ENCODE data around the gene BTG4. TPM values are rescaled to one million over a fixed set of nuclear protein-coding genes. Genes with fewer than 3 reads are reported as not detected.

The BTG4 gene
- total RNA-seq, 4 donors from 2014 or later, result not detected

DNA sequence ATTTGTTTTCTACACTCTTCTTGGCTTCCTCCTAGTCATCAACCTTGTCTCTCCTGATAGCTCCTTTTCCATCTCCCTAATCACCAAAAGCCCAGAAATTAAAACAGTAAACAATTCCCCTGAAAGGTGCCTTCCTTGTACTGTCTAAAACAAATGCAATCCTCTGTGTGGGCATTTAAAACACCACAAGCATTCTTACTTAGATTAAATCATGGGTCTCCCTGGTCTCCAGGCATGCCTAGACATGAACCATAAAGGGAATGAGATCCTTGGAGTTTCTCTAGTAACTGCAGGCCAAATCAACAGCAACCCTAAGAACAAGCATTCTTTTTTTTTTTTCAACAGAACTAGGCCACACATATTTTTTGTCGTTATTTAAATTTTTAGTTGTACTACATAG is 1.9 kb downstream of the BTG4 start:
- peaks cover 0 to 24% (median 0%) of the 10 kb centered on the region in 4 donors for H3K4me1 ChIP-seq
- DNase-seq (ENCODE audit: low spot score in 2 of 2), result no peak
- no peak overlapping the region for H3K4me3 ChIP-seq
- no peaks in the 10 kb centered on the region for H3K9me3 ChIP-seq
- peaks cover 3 to 44% of the 10 kb centered on the region in 2 donors for H3K27me3 ChIP-seq
- H3K36me3 ChIP-seq, result no peaks in the 10 kb centered on the region
- H3K27ac ChIP-seq, result no peak overlapping the region
- TF ChIP-seq EP300 (IDR thresholded peaks at IDR 0.05) (no peak), POLR2A (IDR thresholded peaks at IDR 0.05) (no peak), CTCF (IDR thresholded peaks at IDR 0.05) (no peak)
- 93 to 94% methylated on average over 1 of the region's 1 CpG for WGBS, 2 donors

DNA sequence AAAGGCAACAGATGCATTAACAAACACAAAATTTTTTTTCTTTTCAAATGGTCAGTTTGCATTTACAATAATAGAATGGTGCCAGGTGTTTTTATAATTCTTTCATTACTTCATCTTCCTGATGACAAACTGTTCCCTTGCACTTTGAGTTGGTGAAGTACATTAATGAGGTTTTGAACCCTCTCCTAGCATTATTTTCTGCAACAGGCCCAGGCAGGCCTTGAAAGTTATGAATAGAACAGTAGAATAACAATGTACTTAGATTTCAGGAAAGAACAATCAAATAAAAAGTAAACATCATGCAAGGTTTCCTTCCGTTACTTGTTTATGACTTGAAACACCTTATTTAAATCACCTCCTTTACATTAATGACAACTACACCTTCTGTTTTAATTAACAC is 9.6 kb downstream of the BTG4 start:
- Histone ChIP-seq H3K4me3 (no peak overlapping the region), H3K36me3 (no peaks in the 10 kb centered on the region), H3K27me3 (no peaks in the 10 kb centered on the region), H3K4me1 (no peaks in the 10 kb centered on the region), H3K9me3 (no peaks in the 10 kb centered on the region), H3K27ac (no peak overlapping the region)
- no peak for DNase-seq (ENCODE audit: low spot score in 2 of 2)
- WGBS, 2 donors, result 93% methylated on average over 1 of the region's 1 CpG
- TF ChIP-seq EP300 (IDR thresholded peaks at IDR 0.05), result no peak

DNA sequence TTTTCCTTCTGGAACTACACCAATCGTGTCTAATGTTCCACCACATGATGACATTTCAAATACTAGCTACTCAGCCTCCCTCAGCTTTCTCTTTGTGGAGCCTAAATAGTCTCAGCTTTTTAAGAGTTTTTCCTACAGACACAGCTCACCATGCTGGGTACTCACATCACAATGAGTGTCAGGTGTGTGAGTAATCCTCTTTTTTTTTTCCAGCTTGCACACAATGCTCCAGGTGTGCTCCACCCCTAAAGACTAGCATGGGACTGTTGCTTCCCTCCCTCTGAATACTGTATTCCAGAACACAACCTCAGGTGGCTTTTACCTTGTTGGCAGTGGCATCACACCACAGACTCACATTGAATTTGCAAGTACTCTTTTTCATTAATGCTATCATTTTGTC is 11.7 kb downstream of the BTG4 start:
- H3K4me1 ChIP-seq, result no peaks in the 10 kb centered on the region
- DNase-seq (ENCODE audit: low spot score in 2 of 2), result no peak
- no peak overlapping the region for H3K4me3 ChIP-seq
- WGBS, 2 donors, result 66 to 71% methylated on average over 1 of the region's 1 CpG
- no peaks in the 10 kb centered on the region for H3K36me3 ChIP-seq
- no peaks in the 10 kb centered on the region for H3K9me3 ChIP-seq
- no peaks in the 10 kb centered on the region for H3K27me3 ChIP-seq
- no peak overlapping the region for H3K27ac ChIP-seq
- TF ChIP-seq CTCF (IDR thresholded peaks at IDR 0.05) (no peak), POLR2A (IDR thresholded peaks at IDR 0.05) (no peak)

- Histone ChIP-seq H3K27me3 (no peaks in the 10 kb centered on the region), H3K4me3 (no peak overlapping the region), H3K27ac (no peak overlapping the region), H3K9me3 (no peaks in the 10 kb centered on the region), H3K4me1 (no peaks in the 10 kb centered on the region), H3K36me3 (no peaks in the 10 kb centered on the region)
- DNase-seq (ENCODE audit: low spot score in 2 of 2), result no peak
- TF ChIP-seq POLR2A (IDR thresholded peaks at IDR 0.05), result no peak
- TF ChIP-seq EP300 (IDR thresholded peaks at IDR 0.05), result no peak
- TF ChIP-seq CTCF (IDR thresholded peaks at IDR 0.05), result no peak
- 65 to 75% methylated on average over 5 of the region's 5 CpGs for WGBS, 2 donors
Measured at GRCh38 chr11:111499483-111499882, 12.7 kb downstream of the BTG4 start.

GRCh38 chr11:111494040-111494439 is 18.1 kb downstream of the BTG4 start:
- 79 to 80% methylated on average over 1 of the region's 1 CpG for WGBS, 2 donors
- H3K4me3 ChIP-seq, result no peak overlapping the region
- no peaks in the 10 kb centered on the region for H3K36me3 ChIP-seq
- TF ChIP-seq POLR2A (IDR thresholded peaks at IDR 0.05) (no peak), CTCF (IDR thresholded peaks at IDR 0.05) (no peak), EP300 (IDR thresholded peaks at IDR 0.05) (no peak)
- no peak overlapping the region for H3K27ac ChIP-seq
- DNase-seq (ENCODE audit: low spot score in 2 of 2), result no peak
- H3K4me1 ChIP-seq, result no peaks in the 10 kb centered on the region
- no peaks in the 10 kb centered on the region for H3K27me3 ChIP-seq
- no peaks in the 10 kb centered on the region for H3K9me3 ChIP-seq

DNA sequence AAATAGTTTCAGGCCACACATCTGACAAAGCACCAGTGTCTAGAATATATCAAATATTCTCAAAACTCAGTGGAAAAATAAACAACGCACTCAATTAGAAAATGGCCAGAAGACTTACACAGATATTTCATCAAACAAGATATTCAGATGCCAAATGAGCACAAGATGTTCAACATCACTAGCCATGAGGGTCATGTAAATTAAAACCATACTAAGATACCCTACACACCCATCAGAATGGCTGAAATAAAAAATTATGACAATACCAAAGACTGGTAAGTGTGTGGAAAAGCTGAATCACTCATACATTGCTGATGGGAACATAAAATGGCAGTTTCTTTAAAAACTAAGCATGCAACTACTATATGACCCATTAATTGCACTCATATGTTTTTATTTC is 21.7 kb downstream of the BTG4 start:
- DNase-seq (ENCODE audit: low spot score in 2 of 2), result no peak
- no peaks in the 10 kb centered on the region for H3K4me1 ChIP-seq
- H3K27me3 ChIP-seq, result no peaks in the 10 kb centered on the region
- no peak for TF ChIP-seq EP300 (IDR thresholded peaks at IDR 0.05)
- H3K9me3 ChIP-seq, result peaks cover 0 to 14% (median 2%) of the 10 kb centered on the region in 4 donors
- H3K27ac ChIP-seq, result no peak overlapping the region
- 86 to 100% methylated on average over 1 of the region's 1 CpG for WGBS, 2 donors
- H3K4me3 ChIP-seq, result no peak overlapping the region
- no peaks in the 10 kb centered on the region for H3K36me3 ChIP-seq
